Omental fat pad (tissue), 4 donors: ENCODE results near the gene ASB5. TPM values are rescaled to one million over a fixed set of nuclear protein-coding genes. Genes with fewer than 3 reads are reported as not detected.

ENCODE experiments used
- ATAC-seq: fragments of 150-250 bp; one replicate; pipeline ENCODE4 v1.9.1; 2016; ENCODE audit warnings: mild to moderate bottlenecking, moderate library complexity; ENCODE audit not compliant: low FRiP score
- DNase-seq: peaks from one replicate; pipeline ENCODE4 v3.0.0-alpha.2; 2019; ENCODE audit warnings: low spot score
- total RNA-seq, 4 donors: library from RNA; depleted of rRNA; stranded (reverse); fragments of >200 nt; gene quantifications; one replicate each; pipeline ENCODE4 v1.1.0, GENCODE V29; 2016
- TF ChIP-seq, protein P1 (sequence below), 3 donors: fragments of 450-650 bp; IDR thresholded peaks; one replicate each; pipeline ENCODE4 v1.5.1; 2016 to 2017; ENCODE audit warnings: antibody characterized with exemption in 3 of 3, mild to moderate bottlenecking in 3 of 3, moderate library complexity in 2 of 3

Gene ASB5
- total RNA-seq, 4 donors from 2014 or later, result not detected

DNA sequence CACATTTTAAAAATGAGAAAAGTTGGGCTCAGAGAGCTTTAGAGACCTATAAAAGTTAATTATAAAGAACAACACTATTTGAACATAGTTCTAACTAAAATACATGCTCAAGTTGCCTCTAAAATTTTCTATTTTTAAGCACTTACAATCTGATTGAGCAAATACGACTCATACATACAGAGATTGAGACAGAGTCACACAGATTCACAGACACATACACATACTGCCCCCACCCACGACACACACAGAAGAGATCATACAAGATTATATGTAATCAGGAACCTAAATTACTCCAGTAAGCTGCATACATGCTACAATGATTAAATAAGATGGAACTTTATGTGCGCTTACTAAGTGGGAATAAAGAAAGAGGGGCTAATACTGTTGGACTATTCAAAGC is 2.7 kb upstream of the ASB5 start:
- TF ChIP-seq, protein P1, sequence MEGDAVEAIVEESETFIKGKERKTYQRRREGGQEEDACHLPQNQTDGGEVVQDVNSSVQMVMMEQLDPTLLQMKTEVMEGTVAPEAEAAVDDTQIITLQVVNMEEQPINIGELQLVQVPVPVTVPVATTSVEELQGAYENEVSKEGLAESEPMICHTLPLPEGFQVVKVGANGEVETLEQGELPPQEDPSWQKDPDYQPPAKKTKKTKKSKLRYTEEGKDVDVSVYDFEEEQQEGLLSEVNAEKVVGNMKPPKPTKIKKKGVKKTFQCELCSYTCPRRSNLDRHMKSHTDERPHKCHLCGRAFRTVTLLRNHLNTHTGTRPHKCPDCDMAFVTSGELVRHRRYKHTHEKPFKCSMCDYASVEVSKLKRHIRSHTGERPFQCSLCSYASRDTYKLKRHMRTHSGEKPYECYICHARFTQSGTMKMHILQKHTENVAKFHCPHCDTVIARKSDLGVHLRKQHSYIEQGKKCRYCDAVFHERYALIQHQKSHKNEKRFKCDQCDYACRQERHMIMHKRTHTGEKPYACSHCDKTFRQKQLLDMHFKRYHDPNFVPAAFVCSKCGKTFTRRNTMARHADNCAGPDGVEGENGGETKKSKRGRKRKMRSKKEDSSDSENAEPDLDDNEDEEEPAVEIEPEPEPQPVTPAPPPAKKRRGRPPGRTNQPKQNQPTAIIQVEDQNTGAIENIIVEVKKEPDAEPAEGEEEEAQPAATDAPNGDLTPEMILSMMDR (IDR thresholded peaks at IDR 0.05), result no peak
- DNase-seq (no peak), ATAC-seq (no peak)

DNA sequence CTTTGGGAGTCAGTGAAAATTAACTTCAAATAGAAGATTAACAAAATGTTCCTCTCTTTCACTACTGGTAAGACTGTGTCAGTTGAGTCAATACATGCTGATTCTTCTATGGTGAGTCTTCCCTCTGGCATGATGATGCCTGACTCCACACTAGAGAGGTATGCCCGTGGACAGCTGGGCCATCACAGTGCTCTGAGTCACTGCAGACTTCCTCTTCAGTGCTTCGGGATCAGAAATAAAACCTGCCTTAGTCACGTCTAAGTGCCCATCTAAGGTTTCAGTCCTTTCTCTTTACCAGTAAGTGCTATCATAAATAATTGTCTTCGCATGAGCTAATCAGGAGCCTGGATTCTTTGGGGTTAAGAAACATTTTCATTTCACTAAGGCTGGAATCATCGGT is 1.6 kb upstream of the ASB5 start:
- TF ChIP-seq, protein P1 (IDR thresholded peaks at IDR 0.05), result no peak
- ATAC-seq (peak; percentile 66), DNase-seq (no peak)

GRCh38 chr4:176266026-176266425 is 3.0 kb downstream of the ASB5 start:
- TF ChIP-seq, protein P1 (IDR thresholded peaks at IDR 0.05), result no peak
- DNase-seq, result no peak
- no peak for ATAC-seq

DNA sequence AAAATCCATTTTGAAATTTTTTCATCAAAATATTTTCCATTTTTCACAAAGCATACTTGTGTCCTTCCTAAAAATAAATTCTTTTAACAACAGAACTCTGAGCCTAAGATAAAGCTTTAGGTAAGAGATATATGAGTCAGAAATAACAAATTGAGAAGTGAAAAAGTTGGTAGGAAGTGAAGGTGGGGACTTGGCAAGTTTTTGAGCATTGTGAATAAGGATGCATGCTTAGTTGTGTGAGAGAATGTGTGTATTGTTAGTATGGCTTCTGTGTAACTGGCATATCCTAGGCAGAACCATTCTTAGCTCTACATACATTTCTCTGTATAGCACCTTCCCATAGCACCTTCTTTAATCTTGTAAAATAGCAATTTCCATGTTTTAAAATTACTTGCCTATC is 6.8 kb downstream of the ASB5 start:
- ATAC-seq (no peak), DNase-seq (no peak)
- TF ChIP-seq, protein P1 (IDR thresholded peaks at IDR 0.05), result no peak

- DNase-seq (no peak), ATAC-seq (no peak)
- TF ChIP-seq, protein P1 (IDR thresholded peaks at IDR 0.05), result no peak
Observed at GRCh38 chr4:176261481-176261880, 7.5 kb downstream of the ASB5 start.

DNA sequence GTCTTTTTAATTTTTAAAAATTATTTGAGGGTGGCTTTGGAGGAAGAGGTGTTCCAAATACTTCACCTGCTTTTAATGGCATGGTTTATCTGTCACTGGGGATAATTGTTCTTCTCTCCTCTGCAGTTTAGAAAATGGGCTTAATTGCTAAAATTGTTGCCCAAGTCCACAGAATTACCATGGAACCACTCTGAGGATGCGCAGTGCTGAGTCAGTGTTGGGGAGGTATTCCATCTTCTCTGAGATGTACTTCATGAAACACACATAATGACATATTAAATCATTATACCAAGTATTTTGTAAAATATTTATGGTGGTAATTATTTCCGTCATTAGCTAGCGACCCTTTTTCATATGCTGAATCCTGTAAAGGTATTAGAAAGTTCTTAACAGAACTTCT is 8.0 kb downstream of the ASB5 start:
- ATAC-seq (no peak), DNase-seq (no peak)
- TF ChIP-seq, protein P1 (IDR thresholded peaks at IDR 0.05), result no peak

DNA sequence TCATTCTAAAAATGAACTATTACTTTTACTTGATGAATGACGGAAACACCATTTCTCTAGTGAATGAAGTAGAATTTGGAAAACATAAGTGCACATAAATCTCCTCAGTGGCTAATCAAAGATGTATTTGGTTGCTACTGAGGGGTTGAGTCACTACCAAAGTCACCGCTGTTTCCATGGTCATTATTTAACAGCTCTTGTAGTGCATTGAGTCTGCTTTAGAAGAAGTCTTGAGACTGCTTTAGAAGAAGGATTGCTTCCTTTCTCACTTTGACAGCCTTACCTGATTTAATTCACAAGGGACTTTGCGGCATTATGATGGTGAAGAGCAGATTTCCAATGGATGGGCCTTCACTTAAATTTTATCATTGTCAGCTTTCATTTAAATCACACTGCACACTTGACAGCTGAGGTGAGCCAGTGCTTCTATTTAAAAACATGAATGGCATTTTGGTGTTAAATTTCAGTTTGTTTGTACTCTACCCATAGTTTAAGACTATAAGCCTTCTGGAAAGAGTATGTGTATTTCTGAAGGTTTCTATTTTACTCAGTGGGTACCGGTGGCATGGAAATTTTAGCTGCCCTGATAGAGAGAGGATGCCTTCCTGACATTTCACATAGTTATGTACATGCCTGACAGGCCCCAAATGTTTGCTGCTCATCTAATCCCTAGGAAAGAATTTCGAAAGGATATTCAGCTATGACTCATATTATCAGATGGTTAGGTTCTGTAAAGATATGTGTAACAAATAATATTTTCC is 9.5 kb downstream of the ASB5 start:
- DNase-seq (no peak), ATAC-seq (no peak)
- TF ChIP-seq, protein P1 (IDR thresholded peaks at IDR 0.05), result no peak
